ENCODE data around the gene ADD1.
A peak's percentile ranks its signal among the peaks of the same experiment; 100 is the strongest.

Gene ADD1

GRCh38 chr4:2843263-2843940, at the start of gene ADD1:
TSS of gene ADD1 (plus strand) at chr4:2843844. CDS start at chr4:2875916, 32,072 bp downstream.
- peak; percentile 76 for DNase-seq (ENCODE audit: low read depth, low spot score)

- no peak for DNase-seq (ENCODE audit: low read depth, low spot score)
Measured at GRCh38 chr4:2794486-2795299, 49.0 kb upstream of the ADD1 start.

GRCh38 chr4:2795300-2795892, 48.2 kb upstream of the ADD1 start:
- DNase-seq (ENCODE audit: low read depth, low spot score): no peak

GRCh38 chr4:2795893-2796848, 47.5 kb upstream of the ADD1 start:
- DNase-seq (ENCODE audit: low read depth, low spot score): no peak

- no peak for DNase-seq (ENCODE audit: low read depth, low spot score)
Measured at GRCh38 chr4:2796849-2797544, 46.6 kb upstream of the ADD1 start.

- no peak for DNase-seq (ENCODE audit: low read depth, low spot score)
Measured at GRCh38 chr4:2797545-2798305, 45.9 kb upstream of the ADD1 start.

GRCh38 chr4:2798399-2799223, 45.0 kb upstream of the ADD1 start:
- no peak for DNase-seq (ENCODE audit: low read depth, low spot score)

- no peak for DNase-seq (ENCODE audit: low read depth, low spot score)
Measured at GRCh38 chr4:2799224-2799911, 44.3 kb upstream of the ADD1 start.

GRCh38 chr4:2799971-2800690, 43.5 kb upstream of the ADD1 start:
- DNase-seq (ENCODE audit: low read depth, low spot score): no peak

GRCh38 chr4:2800691-2801596, 42.7 kb upstream of the ADD1 start:
- no peak for DNase-seq (ENCODE audit: low read depth, low spot score)

- DNase-seq (ENCODE audit: low read depth, low spot score): no peak
Measured at GRCh38 chr4:2802618-2803531, 40.8 kb upstream of the ADD1 start.

GRCh38 chr4:2803624-2804448, 39.8 kb upstream of the ADD1 start:
- no peak for DNase-seq (ENCODE audit: low read depth, low spot score)

GRCh38 chr4:2804449-2804972, 39.1 kb upstream of the ADD1 start:
- no peak for DNase-seq (ENCODE audit: low read depth, low spot score)

GRCh38 chr4:2804973-2805501, 38.6 kb upstream of the ADD1 start:
- DNase-seq (ENCODE audit: low read depth, low spot score): no peak
